Measurements from ENCODE around the gene CHST4. TPM values are rescaled to one million over a fixed set of nuclear protein-coding genes. Genes with fewer than 3 reads are reported as not detected.
"Not testable (repeated sequence)": the region's sequence is repeated elsewhere in the genome, so short reads cannot be mapped to it uniquely, and the experiment has no call there.

CHST4 gene
- polyA plus RNA-seq, 1 donor, result 0.55 TPM

DNA sequence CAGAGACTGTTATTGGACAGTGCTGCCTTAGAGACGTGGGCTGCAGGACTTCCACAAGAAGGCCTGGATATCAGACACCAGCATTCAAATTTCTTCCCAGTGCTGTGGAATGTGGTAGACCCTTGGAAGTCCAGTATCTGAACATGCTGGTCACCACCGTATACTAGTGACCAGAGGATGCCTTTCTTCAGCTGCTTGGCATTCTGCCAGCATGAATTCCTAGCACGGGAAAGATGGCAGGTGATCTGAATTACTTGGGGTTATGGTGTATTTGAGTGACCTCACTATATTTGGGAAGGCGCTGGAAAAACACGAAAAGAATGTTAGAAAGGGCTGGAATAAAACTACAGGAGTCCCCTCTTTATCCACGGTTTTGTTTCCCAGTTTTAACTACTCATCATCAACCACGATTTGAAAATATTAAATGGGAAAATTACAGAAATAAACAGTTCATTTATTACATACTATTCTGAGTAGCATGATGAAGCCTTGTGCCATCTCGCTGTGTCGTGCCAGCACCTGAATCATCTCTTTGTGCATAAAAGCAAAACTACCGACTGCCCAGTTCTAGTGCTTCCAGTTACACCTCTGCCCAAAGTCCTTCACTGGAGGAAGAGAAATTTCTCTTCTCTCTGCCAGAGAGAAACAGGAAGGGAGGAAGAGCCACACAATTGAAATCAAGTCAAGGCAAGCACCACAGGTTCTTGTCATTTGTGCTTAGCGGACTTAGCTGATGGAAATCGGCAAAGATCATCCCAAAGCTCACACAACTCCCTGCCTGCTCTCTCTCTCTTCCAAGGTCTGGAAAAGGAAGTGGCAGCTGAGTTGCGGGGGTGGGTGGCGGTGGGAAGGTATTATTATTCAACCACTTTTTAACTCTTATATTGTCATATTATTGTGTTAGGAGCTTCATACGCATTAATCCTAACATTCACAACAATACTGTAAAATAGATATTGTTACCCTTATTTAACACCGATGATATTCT is 1.4 kb upstream of the CHST4 start:
- no peak for DNase-seq

- DNase-seq, result no peak
These were observed 2.0 kb downstream of the CHST4 start for GRCh38 chr16:71528257-71528656.

- DNase-seq, result no peak
These were observed 2.6 kb downstream of the CHST4 start for GRCh38 chr16:71528863-71529262.

DNA sequence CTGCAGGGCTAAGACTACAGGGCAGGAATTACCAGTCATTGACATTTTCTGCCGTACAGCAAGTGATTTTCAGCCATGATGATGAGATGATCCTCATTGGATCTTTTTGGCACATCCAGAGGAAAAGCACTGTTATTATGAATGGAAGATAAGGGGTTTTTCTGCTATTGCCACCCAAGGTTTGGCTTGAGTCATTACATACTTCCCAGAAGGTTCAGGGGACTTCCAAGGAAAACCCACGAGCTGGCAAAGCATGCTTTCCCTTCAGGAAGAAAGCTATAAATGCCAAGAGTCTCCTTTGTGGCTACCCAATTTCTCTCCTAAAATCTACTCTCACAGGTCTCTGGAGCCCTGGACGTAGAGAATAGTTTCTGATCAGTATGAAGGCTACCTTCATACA is 6.1 kb downstream of the CHST4 start:
- DNase-seq, result no peak

DNA sequence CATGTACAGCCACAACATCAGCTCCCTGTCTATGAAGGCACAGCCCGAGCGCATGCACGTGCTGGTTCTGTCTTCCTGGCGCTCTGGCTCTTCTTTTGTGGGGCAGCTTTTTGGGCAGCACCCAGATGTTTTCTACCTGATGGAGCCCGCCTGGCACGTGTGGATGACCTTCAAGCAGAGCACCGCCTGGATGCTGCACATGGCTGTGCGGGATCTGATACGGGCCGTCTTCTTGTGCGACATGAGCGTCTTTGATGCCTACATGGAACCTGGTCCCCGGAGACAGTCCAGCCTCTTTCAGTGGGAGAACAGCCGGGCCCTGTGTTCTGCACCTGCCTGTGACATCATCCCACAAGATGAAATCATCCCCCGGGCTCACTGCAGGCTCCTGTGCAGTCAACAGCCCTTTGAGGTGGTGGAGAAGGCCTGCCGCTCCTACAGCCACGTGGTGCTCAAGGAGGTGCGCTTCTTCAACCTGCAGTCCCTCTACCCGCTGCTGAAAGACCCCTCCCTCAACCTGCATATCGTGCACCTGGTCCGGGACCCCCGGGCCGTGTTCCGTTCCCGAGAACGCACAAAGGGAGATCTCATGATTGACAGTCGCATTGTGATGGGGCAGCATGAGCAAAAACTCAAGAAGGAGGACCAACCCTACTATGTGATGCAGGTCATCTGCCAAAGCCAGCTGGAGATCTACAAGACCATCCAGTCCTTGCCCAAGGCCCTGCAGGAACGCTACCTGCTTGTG is 10.7 kb downstream of the CHST4 start:
- DNase-seq, result no peak

- peak; percentile 37 for DNase-seq
These were observed 11.4 kb downstream of the CHST4 start for GRCh38 chr16:71537643-71538042.

DNA sequence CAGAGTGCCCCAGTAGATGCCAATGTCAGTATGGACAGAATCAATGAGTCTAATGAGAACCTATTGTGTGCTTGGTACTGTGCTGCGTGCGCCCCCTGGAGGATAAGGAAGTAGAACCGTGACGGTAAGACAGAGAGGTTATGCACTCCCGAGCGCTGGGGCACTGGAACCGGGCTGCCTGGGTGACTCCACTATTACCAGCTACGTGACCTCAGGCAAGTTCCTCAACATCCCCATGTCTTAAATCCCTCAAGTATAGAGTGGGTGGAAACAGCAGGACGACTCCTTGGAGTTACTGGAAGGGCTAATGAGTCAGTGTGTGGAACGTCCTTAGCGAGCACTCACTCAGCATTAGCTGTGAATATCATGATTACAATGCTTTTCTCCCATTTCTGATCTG is 16.2 kb downstream of the CHST4 start:
- no peak for DNase-seq

- no peak for DNase-seq
These were observed 20.9 kb downstream of the CHST4 start for GRCh38 chr16:71547168-71547567.

DNA sequence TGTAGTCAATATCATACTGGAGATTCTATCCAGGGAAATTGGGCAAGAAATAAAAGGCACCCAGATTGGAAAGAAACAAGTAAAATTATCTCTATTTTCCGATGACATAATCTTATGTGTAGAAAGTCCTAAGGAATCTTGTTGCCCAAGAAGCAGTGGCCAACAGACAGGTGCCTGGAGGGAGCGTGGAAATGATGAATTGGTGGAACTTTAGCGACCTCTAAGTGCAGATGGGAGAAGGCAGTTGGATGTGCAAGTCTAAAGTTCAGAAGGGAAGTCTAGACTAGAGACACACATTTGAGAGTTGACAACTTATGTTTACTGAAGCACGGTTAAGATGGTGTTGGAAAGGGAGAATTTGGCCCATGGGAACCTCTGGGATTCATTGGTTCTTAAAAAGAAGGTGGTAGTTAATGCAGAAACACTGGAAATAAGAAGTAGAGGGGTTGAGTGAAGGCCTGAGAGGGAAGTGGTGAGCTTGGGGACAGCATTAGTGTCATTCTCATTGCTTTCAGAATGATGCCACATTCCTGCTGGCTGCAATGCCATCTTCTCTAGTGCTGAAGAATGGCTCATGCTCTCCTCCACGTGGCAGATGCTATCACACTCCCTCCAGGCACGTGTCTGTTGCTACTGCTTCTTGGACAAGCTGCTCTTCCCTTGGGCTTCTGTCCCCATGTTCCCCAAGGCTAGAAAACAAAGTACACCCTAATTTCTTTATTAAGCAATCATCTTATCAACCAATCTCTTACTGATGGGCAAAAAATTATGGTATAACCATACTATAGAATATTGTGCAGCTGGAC is 26.7 kb downstream of the CHST4 start:
- DNase-seq, result no peak

DNA sequence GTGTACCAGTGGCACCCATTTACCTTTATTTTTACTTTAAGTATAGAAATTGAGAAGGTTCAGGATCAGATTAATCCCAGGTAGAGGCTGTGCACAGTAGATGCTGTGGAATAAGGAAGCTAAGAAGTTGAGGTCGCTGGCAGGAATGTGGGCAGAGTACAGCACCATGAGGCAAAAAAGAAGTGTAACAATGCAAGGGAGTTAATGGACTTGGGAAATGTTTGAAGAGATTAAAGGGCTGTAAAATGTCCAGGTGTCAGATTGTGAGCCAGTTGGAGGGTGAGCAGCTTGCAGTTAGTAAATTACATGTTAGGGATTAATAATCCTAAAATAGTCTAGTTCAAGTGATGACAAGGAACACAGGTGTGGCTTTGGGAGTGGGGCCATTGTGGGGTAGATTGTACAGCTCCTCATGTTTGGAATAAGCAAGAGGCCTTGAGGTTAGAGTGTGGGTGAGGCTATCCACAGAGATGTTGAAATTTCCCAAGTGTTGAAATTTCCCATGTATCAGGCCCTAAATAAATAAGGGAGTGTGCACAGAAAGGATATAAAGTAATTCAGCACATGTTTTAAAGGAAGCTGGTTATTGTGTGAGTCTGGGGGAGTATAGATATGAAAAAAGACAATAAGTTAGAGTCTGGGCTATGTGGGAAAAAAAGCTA is 29.1 kb downstream of the CHST4 start:
- DNase-seq, result no peak

DNA sequence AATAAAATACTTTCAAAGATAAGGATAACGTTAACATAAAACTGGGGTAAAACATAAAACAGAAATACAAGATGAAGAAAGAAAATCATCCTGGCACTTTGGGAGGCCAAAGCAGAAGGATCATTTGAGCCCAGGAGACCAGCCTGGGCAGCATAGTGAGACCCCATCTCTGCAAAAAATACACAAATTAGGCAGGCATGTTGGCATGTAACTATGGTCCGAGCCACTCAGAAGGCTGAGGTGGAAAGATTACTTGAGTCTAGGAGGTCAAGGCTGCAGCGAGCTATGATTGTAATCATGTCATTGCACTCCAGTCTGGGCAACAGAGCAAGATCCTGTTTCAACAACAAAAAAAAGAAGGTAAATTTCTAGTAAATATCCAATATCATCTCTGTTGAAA is 31.1 kb downstream of the CHST4 start:
- no peak for DNase-seq

DNA sequence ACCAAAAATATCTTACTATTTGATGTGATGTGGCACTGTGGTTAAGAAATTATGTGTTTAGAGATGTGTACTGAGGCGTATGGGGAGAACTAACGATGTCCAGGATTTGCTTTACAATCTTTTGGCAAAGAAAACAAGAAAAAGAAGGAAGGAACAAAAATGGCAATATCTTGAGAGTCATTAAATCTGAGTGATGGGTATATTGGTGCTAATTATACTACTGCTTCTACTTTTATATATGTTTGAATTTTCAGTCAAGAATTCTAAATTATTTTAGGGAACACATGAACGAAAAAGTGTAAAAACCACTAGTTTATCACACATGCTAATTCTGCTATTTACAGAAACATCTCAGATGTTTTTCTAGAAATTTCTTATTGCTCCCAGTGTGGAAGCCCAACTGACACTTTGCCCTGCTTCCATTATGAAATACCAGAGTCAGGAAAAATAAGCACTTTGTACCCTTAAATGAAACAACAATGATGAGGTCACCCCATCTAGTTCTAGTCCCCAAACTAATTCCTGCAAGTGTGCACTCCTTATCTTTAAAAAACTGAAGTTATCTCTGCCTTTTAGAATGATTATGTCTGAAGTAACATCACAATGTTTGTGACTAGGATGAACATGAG is 31.8 kb downstream of the CHST4 start:
- DNase-seq, result no peak

GRCh38 chr16:71559855-71560254 is 33.6 kb downstream of the CHST4 start:
- DNase-seq, result no peak

GRCh38 chr16:71561886-71562285 is 35.7 kb downstream of the CHST4 start:
- not testable (repeated sequence) for DNase-seq

DNA sequence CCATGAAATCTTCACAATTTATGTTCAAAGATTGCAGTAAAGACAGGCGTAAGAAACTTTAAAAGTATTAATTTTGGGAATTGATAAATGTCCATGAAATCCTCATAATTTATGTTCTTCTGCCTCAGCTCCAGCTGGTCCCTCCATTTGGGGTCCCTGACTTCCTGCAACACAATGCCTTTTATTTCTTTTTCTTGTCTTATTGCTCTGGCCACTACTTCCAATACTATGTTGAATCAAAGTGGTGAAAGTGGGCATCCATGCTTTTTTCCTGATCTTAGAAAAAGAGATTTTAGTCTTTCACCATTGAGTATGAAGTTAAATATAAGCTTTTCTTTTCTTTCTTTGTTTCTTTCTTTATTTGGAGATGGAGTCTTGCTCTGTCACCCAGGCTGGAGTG is 36.3 kb downstream of the CHST4 start:
- DNase-seq, result no peak

- no peak for DNase-seq
These were observed 38.2 kb downstream of the CHST4 start for GRCh38 chr16:71564335-71564967.

DNA sequence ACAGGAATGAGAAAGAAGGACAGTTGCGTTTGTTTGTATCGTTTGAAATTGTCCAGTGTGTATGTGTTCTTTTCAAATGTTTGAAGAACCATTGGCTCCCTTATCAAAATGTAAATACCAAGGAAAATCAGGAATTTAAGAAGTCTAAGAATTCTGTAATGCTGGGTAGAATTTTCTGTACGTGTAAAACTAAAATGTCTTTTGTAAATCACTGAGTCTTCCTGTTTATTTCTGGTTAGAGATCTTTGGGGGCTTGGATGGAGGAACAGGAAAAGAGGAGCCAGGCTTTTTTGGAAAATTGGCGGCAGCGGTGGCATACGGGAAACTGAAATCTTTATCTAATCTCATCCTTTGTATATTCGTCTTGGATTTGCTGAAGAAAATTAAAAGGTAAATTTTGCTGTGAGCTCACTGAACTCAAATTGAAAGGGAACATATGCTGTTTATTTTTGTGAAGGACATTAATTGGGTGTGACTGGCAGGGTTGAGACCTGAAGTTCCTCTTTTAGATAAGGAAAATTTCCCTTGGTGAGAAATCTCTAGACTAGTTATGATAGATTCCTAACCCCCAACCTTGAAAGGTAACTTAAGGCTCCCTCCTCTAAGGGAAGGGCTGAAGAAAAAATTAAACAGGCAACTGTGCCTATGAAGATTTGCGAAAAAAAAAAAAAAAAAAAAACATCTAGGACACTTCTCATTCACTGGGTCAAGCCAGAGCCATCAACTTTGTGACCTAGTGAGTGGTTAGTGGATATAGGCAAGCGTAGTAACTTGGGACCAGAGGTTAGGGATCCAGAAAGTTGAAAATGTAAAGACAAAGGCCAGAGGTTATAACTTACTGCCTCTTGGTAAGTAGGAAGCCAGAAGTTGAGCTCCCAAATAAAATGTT is 39.8 kb downstream of the CHST4 start:
- no peak for DNase-seq

DNA sequence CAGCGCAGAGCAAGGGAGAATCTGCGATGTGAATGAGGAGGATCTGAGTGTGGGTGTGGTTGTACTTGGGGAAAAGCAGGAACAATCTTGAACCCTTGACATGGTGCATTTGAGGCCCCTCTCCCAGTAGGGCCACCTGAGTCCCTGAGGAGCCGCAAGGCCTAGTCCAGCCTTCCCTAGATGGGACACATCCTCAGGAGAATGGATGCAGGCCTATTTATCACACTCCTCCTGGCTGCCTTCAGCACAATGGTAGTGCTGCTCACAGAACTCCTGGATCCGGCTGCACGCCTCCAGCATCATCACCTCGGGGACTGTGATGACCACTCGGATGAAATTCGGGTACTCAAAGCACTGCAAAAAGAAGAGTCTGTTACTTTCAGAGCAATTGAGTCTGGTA is 41.7 kb downstream of the CHST4 start:
- DNase-seq, result no peak

- no peak for DNase-seq
These were observed 42.3 kb downstream of the CHST4 start for GRCh38 chr16:71568551-71568950.

DNA sequence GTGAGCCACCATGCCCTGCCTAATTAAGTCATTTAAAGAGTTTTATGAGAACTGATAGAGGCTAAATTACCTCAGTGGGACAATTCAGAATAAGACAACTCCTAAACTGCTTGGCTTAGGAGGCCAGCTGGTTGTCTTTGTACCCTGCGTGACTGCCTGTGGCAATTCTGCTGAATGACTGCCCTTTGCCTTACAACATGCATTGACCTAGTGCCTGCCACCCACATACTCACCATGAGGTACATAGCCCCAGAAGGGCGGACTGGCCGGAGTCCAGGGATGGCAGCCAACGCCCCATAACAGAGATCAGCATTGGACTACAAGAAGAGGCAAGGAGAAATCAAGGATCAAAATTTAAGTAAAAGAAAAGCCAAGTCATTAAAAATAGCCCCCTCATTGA is 43.4 kb downstream of the CHST4 start:
- no peak for DNase-seq
